ENCODE results near the gene SPP2.

SPP2 gene

DNA sequence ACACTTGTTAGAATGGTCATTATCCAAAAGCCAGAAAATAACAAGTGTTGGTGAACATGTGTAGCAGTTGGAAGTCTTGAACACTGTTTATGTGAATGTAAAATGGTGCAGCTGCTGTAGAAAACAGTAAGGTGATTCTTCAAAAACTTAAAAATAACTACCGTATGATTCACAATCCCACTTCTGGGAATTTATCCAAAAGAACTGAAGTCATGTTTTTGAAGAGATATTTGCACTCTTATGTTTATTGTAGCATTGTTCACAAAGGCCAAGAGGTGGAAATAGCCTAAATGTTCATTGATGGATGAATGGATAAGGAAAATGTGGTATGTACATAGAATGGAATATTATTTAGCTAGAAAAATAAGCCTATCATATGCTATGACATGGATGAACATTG lies 6.3 kb upstream of the SPP2 start:
- DNase-seq: no peak

DNA sequence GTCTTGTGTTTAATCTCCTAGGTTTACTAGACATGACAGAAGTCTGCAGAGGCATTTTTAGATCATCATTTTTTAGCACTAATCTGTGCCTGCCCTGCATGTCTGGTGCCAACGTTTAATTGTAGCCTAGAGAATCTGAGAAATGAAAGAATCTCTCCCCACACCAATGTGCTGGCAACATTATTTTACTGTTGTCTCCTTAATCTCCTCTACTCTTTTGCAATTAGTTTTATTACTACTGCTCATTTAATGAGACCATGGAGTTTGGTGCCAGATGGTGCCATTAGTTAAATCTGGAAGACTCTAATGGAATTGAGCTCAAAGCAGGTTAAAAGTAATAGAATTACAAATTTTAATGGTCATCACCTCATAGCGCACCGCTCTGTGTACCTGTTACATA lies 4.0 kb upstream of the SPP2 start:
- DNase-seq: no peak

DNA sequence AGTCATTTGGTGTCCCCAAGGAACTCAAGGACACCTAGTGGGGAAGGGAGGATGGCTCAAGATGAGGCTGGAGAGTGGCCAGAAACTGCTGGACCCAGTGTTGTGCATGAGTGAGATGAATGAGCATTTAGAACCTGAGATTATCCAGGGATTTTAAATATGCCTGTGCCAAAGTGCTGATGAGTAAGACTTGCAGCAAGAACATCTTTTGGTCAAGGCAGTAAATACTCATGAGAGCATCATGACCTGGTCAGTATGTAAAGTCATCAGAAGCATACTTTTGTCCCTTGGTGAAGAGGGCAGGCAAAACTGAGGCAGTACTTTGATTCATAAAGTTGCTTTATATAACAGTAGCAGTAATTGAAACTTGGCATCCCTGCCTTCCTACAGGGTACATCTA lies 3.1 kb upstream of the SPP2 start:
- DNase-seq: no peak

DNA sequence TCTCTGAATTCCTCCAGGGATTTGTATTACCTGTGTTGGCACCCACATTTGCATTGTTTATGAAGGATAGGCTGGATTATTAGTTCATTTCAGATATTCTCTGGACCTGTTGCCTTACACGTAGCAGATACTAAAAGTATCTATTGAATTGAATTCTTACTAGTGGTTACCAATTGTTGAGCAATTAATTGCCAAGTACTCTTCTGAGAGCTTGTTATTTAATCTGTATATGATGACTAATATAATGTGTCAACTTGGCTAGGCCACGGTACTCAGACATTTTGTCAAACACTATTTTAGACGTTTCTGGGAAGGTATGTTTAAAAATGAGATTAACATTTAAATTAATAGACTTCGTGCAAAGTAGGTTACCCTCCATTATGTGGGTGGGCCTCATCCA lies 2.5 kb upstream of the SPP2 start:
- DNase-seq: no peak

DNA sequence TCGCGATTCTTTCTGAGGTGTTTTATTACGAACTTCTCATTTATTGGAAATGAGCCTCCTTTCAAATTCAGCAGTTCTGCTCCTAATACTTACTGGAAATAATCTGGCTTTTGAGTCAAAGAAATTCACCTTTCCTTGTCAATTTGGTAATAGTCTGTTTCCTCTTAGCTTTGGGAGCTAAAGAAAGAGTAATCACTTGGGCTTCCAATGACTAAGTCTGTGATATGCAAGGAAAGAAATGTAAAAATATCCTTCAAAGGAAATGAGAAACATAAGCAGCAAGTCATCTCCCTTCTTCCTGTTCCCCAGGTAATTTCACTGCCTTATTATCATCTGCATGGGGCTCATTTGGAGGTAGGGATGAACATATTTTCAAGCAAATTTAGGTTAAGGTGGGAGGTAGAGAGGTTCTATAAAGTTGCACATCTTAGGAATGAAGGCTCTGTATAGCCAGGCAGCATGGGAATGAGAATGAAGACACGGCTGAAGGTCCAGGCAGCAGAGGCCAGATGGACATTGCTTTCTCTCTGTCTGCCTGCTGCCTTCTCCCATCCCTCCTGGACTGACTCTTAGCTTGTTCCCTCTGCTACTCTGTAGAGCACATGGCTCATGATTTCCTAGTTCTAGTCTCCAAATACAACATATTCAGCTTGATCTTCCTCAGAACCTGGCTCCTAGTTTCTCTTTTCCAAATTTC lies 1.0 kb downstream of the SPP2 start:
- no peak for DNase-seq

DNA sequence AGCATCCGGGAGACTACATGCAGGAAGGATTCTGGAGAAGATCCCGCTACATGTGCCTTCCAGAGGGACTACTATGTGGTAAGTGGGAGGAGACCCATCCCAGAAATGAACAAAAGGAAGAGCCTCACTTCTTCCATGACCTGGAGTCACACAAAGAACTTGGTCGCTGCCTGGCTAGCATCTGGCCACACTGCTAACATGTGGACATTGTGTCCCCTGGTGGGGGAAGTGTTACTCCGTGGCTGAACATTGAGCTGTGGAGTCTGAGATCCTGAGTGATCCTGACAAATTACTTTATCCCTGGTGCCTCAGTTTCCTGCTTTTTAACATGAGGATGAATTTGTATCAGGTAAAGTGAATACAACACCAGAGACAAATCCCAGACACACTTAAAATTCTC lies 8.4 kb downstream of the SPP2 start:
- DNase-seq: no peak

DNA sequence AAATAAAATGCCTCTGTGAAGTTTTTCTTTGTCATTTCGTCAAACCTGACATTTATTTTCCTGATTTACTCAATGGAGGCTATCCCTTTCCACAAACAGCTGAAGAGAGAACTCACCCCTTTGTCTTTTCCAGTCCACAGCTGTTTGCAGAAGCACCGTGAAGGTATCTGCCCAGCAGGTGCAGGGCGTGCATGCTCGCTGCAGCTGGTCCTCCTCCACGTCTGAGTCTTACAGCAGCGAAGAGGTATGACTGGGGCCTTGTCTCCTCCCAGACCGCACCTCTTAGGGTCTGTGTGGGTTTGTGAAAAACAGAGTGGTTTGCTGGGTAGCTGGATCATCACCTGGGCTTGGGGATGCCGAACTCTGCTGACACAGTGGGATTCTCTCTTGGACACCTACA lies 9.7 kb downstream of the SPP2 start:
- no peak for DNase-seq

DNA sequence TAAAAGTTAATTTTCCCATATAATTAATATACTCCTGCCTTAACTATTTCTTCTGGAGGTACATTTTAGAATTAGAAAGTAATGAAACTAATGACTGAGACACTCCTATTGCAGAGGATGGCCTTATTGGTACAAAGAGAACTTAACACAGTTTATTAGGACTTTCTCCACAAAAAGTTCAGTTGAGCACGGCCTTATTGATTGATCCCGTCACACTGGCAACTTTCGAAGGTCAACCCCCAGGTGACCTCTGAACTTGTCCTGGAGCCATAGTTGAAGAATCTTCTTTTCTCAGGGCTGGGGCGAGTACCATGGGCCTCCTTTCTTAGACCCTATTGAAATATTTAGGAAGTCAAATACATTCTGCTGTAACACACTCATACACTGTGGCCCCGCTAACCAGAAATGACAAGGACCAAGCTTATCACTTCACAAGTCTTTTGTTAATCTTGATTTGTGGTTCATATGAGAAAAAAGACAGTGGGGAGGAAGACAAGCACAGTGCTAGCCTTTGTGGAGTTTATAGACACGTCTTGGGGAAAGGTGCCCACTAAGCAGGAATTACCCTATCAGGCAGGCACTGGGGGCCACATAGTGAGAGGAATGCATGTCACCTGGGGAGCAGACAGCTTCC lies 11.2 kb downstream of the SPP2 start:
- DNase-seq: no peak

DNA sequence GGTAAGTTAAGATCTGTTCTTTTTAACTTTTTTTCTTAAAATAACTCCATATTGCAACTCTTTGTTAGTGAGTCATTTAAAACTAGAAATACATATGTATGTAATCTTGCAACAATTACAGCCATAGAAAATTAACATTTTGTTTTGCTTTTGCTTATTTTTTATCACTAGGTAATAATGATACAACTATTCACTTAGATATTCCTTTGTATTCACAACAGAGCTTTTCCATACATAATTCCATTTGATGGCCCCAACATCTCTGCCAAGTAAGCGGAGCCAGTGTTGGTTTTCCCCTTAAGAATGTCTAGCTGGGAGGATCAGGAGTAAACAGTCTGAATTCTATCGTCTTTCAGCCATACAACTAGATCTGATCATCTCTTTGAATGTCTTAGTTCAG lies 16.1 kb downstream of the SPP2 start:
- no peak for DNase-seq

DNA sequence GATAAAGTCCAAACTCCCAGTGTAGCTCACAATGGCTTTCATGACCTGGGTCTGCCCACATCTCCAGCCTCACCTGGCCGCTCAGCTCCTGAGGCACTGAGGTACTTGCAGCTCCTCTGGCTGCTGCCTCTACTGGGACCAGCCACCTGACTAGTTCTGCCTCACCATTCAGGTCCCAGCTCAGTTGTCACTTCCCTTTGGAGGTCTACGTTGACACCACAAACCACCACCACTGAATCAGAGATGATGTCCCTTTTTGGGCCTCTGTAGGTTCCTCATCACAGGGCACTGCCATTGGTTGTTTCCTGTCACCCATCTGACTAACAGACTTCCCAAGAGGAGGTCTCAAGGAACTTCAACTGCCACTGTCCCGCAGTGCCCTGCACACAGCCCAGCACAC lies 21.2 kb downstream of the SPP2 start:
- no peak for DNase-seq

DNA sequence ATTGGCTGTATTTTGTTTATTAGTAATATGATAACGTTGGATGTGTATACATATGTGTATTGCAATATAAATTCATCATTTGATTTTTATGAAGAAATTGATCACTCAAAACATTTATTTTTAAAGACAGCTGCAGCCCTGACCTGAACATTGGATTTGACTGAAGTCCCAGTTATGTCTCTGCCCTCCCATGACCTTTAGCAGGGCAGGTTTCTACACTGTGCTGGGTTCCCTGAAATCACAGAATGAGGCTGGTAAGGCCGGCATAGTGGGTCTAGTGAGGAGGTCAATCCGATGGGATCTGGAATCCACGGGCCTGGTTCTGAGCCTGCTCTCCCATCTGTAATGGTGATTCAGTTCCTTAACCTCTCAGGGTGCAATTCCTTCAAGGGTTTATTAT lies 22.0 kb downstream of the SPP2 start:
- DNase-seq: no peak

DNA sequence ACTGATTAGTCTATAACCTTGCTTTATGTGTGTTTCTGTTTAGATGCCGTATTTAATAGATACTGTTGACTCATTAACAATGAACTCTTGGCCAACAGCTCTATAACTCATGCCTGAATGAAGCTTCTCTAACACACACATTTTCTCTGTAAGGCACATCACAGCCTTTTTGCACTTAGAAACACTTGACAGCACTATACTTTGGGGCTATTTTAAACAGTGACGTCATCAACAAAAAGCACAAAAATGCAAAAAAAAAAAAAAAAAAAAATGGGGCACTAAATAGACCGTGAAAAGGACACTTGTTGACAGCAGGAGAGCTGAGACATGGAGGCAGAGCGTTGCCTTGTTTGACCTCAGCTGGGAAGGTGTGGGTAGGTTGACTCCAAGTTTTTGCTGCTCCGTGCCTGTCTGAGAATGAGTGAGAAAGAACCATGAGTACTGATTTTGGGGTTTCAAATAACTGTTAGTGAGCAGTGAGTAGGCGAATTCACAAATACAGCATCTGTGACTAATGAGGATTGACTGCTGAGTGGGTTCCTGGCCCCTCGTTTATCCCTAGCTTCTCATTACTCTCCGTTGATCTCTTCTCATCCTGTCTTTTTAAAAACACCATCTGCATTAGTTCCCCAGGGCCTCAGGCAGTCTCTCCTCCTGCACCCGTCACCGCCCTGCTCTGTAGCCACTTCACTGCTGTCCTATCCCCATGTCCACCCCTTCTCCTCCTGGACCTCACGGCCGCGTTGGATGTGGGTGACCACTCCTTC lies 24.4 kb downstream of the SPP2 start:
- DNase-seq: no peak

DNA sequence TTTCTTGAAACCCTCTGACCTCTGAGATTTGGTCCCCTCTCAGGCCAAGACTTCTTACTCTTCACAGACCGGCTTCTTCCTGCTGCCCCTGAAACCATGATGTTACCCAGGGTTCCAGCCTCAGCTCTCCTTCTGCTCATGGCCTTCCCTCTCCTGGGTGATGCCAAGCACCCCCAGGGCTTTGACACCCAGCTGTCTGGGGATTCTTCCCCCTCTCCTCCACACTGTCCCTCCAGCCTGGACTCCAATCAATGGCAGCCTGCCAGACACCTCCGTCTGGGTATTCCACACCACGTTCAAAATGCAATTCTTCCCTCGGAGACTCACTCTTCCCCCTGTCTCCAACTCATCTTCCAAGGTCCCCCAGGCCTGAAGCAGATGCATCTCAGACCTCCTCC lies 25.0 kb downstream of the SPP2 start:
- DNase-seq: no peak

DNA sequence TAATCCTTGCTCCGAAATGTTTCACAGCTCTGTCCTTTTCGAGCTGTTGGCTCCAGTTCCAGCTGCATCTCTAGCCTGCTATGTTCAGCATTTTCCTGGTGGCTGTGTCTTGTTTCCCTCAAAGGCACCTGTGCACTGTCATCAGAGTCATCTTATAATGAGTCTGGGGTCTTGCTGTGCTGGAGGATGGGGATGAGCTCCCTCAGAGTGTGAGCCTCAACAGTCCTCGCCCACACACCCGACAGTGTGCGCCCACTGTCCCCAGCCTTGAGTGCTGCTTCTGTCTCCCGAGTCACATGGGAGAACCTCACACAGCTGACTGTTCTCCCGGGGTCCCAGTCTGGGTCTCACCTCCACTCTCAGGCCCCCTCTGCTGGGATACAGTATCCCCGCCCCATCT lies 25.4 kb downstream of the SPP2 start:
- DNase-seq: no peak

DNA sequence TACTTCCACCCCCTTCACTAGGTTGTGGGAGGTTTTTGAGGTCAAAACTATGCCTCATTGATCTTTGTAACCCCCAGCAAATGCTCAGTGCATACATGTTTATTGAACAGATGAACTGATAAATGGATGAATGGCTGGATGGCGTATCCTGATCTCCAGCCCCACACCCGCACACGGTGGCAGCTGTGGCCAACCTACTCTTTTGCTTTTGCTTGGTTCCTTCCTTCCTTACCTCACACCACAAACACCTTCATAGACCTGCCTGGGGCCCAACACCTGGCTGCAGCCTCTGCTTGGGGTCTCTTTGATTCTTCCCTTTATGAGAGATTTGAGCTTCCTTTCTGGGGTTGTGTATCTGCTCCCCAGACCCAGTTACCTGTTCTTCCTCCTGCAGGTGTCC lies 25.9 kb downstream of the SPP2 start:
- DNase-seq: no peak

DNA sequence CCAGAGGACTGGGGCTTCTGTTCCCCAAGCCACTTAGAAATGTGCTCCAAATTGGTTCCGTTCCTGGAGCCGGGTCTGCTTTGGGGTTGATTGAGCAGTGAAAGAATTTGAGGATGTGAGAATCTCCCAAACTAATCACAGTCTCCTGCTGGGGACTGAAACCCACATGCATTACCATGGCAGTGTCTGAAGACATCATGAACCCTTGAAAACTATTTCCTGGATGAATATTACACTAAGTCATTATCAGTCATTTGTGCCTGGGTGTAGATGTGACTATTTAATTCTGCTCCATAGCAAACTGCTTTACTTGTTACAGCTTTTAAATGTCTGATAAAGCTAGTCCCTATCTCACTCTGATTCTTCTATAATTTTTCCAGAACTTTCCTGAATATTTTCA lies 27.6 kb downstream of the SPP2 start:
- DNase-seq: no peak

DNA sequence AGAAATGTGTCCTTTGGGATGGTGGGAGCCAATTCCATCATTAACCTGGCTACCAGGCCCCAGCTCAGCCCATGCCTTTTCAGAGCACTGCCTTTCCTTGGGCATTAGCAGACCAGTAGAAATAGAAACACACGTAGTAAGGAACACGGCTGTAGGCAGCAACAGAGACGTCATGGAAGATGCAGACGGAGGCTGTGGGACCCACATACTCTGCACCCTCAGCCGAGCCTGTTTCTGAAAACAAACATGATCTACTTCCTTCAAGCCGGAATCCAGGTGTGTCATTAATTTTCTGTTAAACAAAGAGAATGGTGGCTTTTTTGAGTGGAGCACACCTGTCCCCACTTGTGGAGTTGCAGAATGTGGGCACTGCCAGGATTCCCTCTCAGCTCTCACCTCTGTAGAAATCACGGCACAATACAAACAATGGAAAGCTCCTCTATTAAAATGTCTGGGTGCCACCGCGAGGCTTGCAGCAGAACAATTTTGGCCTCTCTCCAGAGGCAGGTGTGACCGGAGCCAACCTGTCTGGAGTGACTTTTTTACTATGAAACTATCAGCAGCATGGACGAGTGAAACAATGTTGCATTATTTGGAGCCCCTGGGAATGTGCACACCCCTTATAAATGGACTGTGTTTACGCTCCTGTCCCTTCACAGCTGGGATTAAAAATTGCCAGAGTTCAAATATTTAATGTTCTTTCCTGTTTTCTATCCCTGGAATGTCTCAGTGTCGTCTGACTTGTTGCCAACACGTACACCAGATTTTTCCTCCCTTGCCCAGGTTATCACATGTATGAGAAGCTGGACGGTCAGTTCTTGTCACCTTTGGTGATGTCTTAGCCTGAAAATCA lies 31.7 kb downstream of the SPP2 start:
- no peak for DNase-seq

DNA sequence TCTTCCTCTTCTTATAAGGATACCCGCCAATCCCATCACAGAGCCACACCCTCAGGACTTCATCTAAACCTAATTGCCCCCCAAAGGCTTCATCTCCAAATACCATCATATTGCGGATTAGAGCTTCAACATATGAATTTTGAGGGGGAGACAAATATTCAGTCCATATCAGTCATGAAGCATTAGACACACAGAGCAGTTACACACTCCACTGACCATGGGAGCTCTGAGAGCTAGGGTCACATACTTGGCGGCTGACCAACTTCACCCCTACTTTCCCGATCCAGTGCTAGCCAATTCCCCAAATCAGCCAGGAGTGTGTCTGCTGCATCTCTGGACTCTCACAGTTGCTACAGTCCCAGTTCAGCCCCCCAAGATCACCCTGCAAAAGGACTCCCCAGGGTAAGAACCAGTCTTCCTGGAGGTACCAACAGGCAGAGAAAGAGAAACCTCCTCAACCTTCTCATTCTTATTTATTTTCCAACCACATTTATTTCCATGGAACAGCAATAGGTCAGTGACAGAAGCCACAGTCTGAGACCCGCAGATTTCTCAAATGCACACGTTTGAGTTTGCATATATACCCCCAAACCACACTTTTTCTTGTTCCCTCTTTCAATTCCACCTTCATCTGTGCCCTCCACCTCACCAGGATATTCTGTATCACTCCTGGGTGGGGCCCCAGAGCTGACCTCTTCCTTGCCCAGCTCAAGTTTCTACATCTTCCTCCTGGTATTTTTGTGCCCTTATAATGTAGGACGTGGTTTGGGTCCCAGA lies 33.3 kb downstream of the SPP2 start:
- no peak for DNase-seq

DNA sequence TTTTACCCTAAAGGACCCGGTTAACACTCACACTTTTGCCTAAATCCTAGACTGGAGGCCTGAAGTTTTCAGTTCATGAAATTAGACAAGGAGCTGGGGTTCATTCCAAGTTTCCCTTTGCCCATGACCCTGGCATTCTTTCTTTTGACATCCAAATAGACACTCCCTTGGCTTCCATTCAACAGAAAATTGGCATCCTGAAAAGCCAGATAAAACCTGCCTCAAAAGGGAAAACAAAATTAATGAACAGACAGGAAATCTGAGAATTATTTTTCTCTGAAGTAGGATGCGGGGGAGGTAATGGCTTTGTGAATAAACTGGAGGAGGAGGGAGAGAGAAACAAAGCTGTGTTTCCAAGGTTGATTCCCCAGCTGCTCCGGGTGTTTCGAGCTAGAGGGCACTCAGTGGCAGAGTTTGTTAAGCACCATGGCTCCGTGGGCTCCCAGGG lies 41.0 kb downstream of the SPP2 start:
- DNase-seq: no peak

DNA sequence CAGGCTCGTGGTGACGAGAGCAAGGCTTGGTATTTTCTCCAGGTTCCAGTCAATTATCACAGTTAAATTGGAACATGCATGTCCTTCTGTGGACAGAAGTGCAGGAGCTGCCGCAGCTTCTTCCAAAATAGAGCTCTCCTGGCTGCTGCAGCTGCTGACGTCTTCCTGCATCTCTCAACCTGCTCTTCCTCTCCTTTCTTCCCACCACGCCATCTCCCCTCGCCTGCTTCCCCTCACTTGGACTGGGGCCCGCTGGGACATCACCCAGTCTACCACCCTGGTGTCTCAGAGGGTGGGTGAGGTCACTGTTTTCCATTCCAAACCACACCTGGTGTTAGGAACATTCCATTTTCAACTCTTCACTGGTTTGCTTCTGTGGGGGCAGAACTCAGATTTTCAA lies 41.4 kb downstream of the SPP2 start:
- DNase-seq: no peak

DNA sequence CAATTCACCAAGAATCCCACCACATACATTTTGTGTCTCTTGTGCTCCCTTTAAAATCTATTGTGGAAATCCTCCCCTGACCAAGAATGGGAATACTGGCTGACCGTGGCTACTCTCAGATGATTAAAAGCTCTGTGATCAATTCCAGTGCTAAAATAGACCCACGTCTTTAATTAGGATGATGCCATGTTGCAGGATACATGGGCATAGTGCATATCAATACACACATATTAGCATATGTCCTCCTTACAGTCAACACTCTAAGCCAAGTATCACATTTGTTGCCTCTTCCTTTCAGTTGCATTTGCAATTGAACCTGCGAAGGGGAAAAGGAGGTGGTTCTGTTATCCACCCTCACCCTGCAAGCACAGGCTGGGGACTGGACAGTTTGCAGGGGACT lies 41.8 kb downstream of the SPP2 start:
- DNase-seq: no peak

DNA sequence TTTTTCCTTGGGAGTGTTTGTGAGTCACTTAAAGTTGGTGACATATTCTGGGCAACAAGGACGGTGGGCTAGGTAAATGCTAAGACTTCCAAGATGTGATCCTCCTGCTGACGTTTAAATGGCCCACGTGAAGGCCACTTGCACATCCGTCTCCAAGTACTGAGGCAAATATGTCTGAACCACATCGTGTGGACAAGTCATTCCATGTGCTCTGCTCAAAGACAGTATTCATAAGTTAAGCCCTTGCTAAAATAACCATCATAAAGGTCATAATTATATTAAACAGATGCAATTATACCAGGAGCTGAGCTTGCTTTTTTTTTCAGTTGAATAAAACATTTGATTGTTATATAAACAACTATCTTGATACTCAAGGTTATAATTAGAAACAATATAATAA lies 44.8 kb downstream of the SPP2 start:
- no peak for DNase-seq

DNA sequence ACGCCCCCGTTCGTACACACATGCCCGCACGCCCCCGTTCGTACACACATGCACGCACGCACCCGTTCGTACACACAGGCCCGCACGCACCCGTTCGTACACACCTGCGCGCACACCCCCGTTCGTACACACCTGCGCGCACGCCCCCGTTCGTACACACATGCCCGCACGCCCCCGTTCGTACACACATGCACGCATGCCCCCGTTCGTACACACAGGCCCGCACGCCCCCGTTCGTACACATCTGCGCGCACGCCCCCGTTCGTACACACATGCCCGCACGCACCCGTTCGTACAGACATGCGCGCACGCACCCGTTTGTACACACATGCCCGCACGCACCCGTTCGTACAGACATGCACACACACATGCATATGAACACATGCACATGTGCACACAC lies 45.7 kb downstream of the SPP2 start:
- no peak for DNase-seq

Data from effector CD8-positive, alpha-beta T cell (primary cell).